Measurements from ENCODE around the gene PPP2R5E. TPM values are rescaled to one million over a fixed set of nuclear protein-coding genes. Genes with fewer than 3 reads are reported as not detected.

The PPP2R5E gene
- total and polyA plus RNA-seq, 9 of the 15 experiments (the other 6 are each of a cell fraction or from before 2014, with no cell fraction given) = 4.2 to 30.3 (median 11.0) TPM

DNA sequence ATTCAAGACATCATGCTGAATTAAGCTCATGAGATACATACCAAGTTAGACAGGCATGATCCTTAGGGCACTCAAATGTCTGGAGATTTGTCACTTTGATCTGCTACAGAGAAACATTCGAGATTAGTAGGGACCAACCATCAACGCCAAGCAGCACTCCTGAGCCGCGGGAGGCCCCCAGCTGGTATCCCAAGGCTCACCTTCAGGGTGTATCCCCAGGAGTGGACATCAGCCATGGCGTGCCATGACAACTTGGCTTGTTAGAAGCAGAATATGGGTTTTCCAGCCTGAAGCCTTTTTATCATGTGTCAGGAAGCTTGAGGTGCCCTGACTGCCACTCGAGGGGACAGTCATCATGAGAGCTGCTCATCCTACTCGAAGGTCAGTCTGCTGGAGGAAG, 185.3 kb downstream of the PPP2R5E start:
- POLR2A ChIA-PET = no interaction called here
- no peak overlapping the region for H3K4me2 ChIP-seq (ENCODE audit: insufficient read depth, low read length)
- no peaks in the 10 kb centered on the region for H3K9me3 ChIP-seq (replicated peaks; ENCODE audit: control insufficient read depth, insufficient read depth, low read depth, low read length)
- DNase-seq (ENCODE audit: extremely low read depth in 1 of 4, low spot score in 3 of 4) (no peak), ATAC-seq (no peak), FAIRE-seq (no peak)
- H3K36me3 ChIP-seq (ENCODE audit: control insufficient read depth, insufficient read depth, low read length) = no peaks in the 10 kb centered on the region
- no peaks in the 10 kb centered on the region for H3K4me1 ChIP-seq (replicated peaks in 1 of 2; ENCODE audit: control insufficient read depth in 2 of 2, insufficient read depth in 2 of 2, low read length in 2 of 2)
- H4K20me1 ChIP-seq (replicated peaks; ENCODE audit: control insufficient read depth, insufficient read depth, low read length) = no peaks in the 10 kb centered on the region
- no peak overlapping the region for H2AFZ ChIP-seq (ENCODE audit: low read depth, low read length)
- BruUV-seq (replicated peaks) = no TSS peak
- no peaks in the 10 kb centered on the region for H3K79me2 ChIP-seq (ENCODE audit: control insufficient read depth, insufficient read depth, low read length)
- no peaks in the 10 kb centered on the region for H3K9me1 ChIP-seq (ENCODE audit: control insufficient read depth, insufficient read depth, low read length)
- H3K27me3 ChIP-seq (ENCODE audit: control insufficient read depth in 2 of 2, insufficient read depth in 2 of 2, low read length in 2 of 2) = no peaks in the 10 kb centered on the region
- intact Hi-C loops (cut with micrococcal nuclease) (no loop called here), in situ Hi-C loops (cut with MboI) (no loop called here)
- H3K27ac ChIP-seq (ENCODE audit: extremely low read depth, low read depth, low read length) = no peak overlapping the region
- no peak overlapping the region for H3K9ac ChIP-seq (ENCODE audit: insufficient read depth in 1 of 2, low read depth in 2 of 2, low read length in 2 of 2)
- TF ChIP-seq ZBED1 (IDR thresholded peaks at IDR 0.05) (no peak), PBX2 (CRISPR knock-in tag; IDR thresholded peaks at IDR 0.05; ENCODE audit: low read depth) (no peak), PBX2 (tag; conservative IDR thresholded peaks at IDR 0.05; ENCODE audit: low read depth) (no peak), MBD2 (IDR thresholded peaks at IDR 0.05; ENCODE audit: borderline replicate concordance, low read depth) (no peak), HNRNPUL1 (IDR thresholded peaks at IDR 0.05; ENCODE audit: low read length) (no peak), ZNF589 (CRISPR knock-in tag; IDR thresholded peaks at IDR 0.05; ENCODE audit: low read depth) (no peak), ZNF766 (CRISPR knock-in tag; conservative IDR thresholded peaks at IDR 0.05) (no peak), NCOA6 (IDR thresholded peaks at IDR 0.05) (no peak), TAL1 (IDR thresholded peaks at IDR 0.05) (no peak), FOXM1 (IDR thresholded peaks at IDR 0.05; ENCODE audit: low read depth) (no peak), FOXM1 (CRISPR knock-in tag; IDR thresholded peaks at IDR 0.05; ENCODE audit: low read depth) (no peak)
- H3K4me3 ChIP-seq = no peak overlapping the region
- WGBS (ENCODE audit: insufficient coverage, low coverage, missing lambda C conversion rate) = 0% methylated on average over 6 of the region's 7 CpGs
- CTCF ChIA-PET (ENCODE audit: low intra/inter-chr PET ratio) = no interaction called here
